Spleen (tissue), 11 donors: ENCODE results near the gene PLS1. TPM values are rescaled to one million over a fixed set of nuclear protein-coding genes. Genes with fewer than 3 reads are reported as not detected.
A peak's percentile ranks its signal among the peaks of the same experiment; 100 is the strongest.

Source experiments
- DNase-seq: peaks from one replicate; pipeline ENCODE4 v3.0.0-alpha.2; 2020
- H3K27ac ChIP-seq, 8 donors: fragments of 200-600 bp; sonication (generic) in 7 of 8; 1 replicate in 4 of 8; 2 replicates in 4 of 8; pipeline versions ENCODE4 v1.5.0 to v1.8.0; 2016 to 2021; ENCODE audit warnings: inconsistent platforms in 4 of 8, mild to moderate bottlenecking in 4 of 8, moderate library complexity in 1 of 8
- H3K27me3 ChIP-seq, 7 donors: fragments of 200-600 bp; sonication (generic) in 6 of 7; replicated peaks in 1 of 7; 1 replicate in 4 of 7; 2 replicates in 3 of 7; pipeline versions ENCODE4 v1.5.0 to v1.8.0; 2016 to 2021; ENCODE audit warnings: inconsistent platforms in 3 of 7, mild to moderate bottlenecking in 1 of 7
- H3K36me3 ChIP-seq, 6 donors: fragments of 200-600 bp; sonication (generic) in 5 of 6; 1 replicate in 4 of 6; 2 replicates in 2 of 6; pipeline versions ENCODE4 v1.5.0 to v1.8.0; 2016 to 2021; ENCODE audit warnings: inconsistent platforms in 2 of 6
- H3K4me1 ChIP-seq, 6 donors: fragments of 200-600 bp; sonication (generic) in 5 of 6; 1 replicate in 3 of 6; 2 replicates in 3 of 6; pipeline versions ENCODE4 v1.5.0 to v1.8.0; 2016 to 2021; ENCODE audit warnings: inconsistent platforms in 3 of 6
- H3K4me3 ChIP-seq, 8 donors: fragments of 200-600 bp; sonication (generic) in 7 of 8; 1 replicate in 4 of 8; 2 replicates in 4 of 8; pipeline versions ENCODE4 v1.5.0 to v1.8.0; 2016 to 2021; ENCODE audit warnings: inconsistent platforms in 4 of 8, mild to moderate bottlenecking in 4 of 8, moderate library complexity in 2 of 8
- H3K9me3 ChIP-seq, 8 donors: fragments of 200-600 bp; sonication (generic) in 7 of 8; 1 replicate in 4 of 8; 2 replicates in 4 of 8; pipeline versions ENCODE4 v1.5.0 to v1.8.0; 2016 to 2021; ENCODE audit warnings: inconsistent platforms in 4 of 8
- CTCF ChIP-seq, 11 experiments: fragments of 200-600 bp in 7 of 11; fragments of 450-650 bp in 4 of 11; sonication (generic) in 4 of 11; IDR thresholded peaks in 8 of 11; conservative IDR thresholded peaks in 3 of 11; 1 replicate in 7 of 11; 2 replicates in 4 of 11; pipeline versions ENCODE4 v1.4.0 to v1.8.0; 2016 to 2021; ENCODE audit warnings: antibody characterized with exemption in 11 of 11, inconsistent platforms in 4 of 11, mild to moderate bottlenecking in 1 of 11
- POLR2A ChIP-seq, 3 donors: fragments of 450-650 bp; IDR thresholded peaks; one replicate each; pipeline ENCODE4 v1.5.1; 2017; ENCODE audit warnings: antibody characterized with exemption in 3 of 3, mild to moderate bottlenecking in 1 of 3
- POLR2AphosphoS5 ChIP-seq, 3 donors: sonication (generic); formaldehyde crosslinking; IDR thresholded peaks; one replicate each; pipeline ENCODE4 v1.5.1; 2017; ENCODE audit warnings: antibody characterized with exemption in 3 of 3
- WGBS, 5 donors: extraction: QIAGEN DNeasy Blood & Tissue Kit in 3 of 5; methylation state at CpG; one replicate each; pipeline versions ENCODE4 v1.1.5 to v1.1.7; 2013 to 2018; 5-methylcytosine and 5-hydroxymethylcytosine counted together
- intact Hi-C: fragments of 100-400 bp; cut with DNase I; formaldehyde crosslinking; loops from one replicate; pipeline ENCODE4 v1.15.0; 2023; ENCODE audit warnings: low total_unique reads
- polyA plus RNA-seq, 3 donors: library from polyadenylated mRNA; stranded (reverse); fragments of 200-250 nt; gene quantifications; one replicate each; pipeline ENCODE4 v1.2.1, GENCODE V29; 2013
- total RNA-seq, 7 donors: library from RNA; depleted of rRNA in 3 of 7; stranded (reverse); fragments of >200 nt in 3 of 7; fragmentation: NEBNext Ultra II Directional in 4 of 7; extraction: Animal tissue kit (Norgen Biotek cat#: 25700) in 4 of 7; gene quantifications; one replicate each; pipeline versions ENCODE4 v1.1.0 to v1.2.1, GENCODE V29; 2016 to 2021
- donor health status: healthy with polysubstance abuse.
- donor health status: DM: no; HTN: no; CAD: no; lungs with moderate emphysema.
- donor health status: DM: no; HTN: no; CAD: no.
- donor health status: Bipolar disorder and iron deficiency.
- donor health status: healthy.
- donor health status: DM: no; HTN: no; CAD: no.
- donor health status: DM: yes; HTN: yes; CAD: no.

PLS1 gene
- total and polyA plus RNA-seq, 10 donors = 0.09 to 3.0 (median 1.2) TPM

- no peak overlapping the region for H3K27ac ChIP-seq
- H3K4me1 ChIP-seq = peaks cover 0 to 22% (median 14%) of the 10 kb centered on the region in 6 donors
- intact Hi-C loops = loop anchor here (10.0 kb wide), 1 partner anchor 130 kb away; the partner anchor contains the start of gene TRPC1
- H3K9me3 ChIP-seq = no peaks in the 10 kb centered on the region
- H3K27me3 ChIP-seq = no peaks in the 10 kb centered on the region
- TF ChIP-seq CTCF (IDR thresholded peaks at IDR 0.05 in 8 of 11, conservative IDR thresholded peaks at IDR 0.05 in 3 of 11) = no peak
- no peak for TF ChIP-seq POLR2A (IDR thresholded peaks at IDR 0.05)
- TF ChIP-seq POLR2AphosphoS5 (IDR thresholded peaks at IDR 0.05) = no peak
- WGBS, 5 donors = 24 to 48% (median 36%) methylated on average over 1 of the region's 1 CpG
- H3K36me3 ChIP-seq = no peaks in the 10 kb centered on the region
- DNase-seq = no peak
- peak overlapping the region in 2 of 8 donors; percentile 74 to 85 for H3K4me3 ChIP-seq
Measured at GRCh38 chr3:142595141-142595540, 1.1 kb upstream of the PLS1 start.

DNA sequence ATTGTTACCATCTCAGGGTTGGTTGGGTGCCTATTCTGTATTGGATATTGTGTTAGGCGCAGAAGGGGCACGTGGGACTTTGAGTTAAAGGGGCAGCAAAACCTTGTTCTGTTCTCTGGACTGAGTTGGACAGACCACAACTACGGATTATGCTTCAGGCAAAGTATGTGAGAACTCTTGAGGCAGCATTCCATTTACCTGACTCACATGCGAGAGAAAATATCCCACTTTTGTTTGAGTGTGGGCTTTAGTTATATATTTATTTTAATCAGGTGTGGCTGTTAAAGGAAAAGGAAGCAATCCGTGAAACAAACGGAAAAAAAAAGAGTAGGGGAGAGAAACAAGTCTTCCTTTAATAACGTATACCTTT, 627 bp upstream of the PLS1 start:
- H3K4me1 ChIP-seq = peaks cover 0 to 22% (median 14%) of the 10 kb centered on the region in 6 donors
- H3K27ac ChIP-seq = peak overlapping the region in 5 of 8 donors; percentile 2 to 70 (median 50)
- intact Hi-C loops = loop anchor here (10.0 kb wide), 1 partner anchor 129 kb away; the partner anchor contains the start of gene TRPC1
- H3K9me3 ChIP-seq = no peaks in the 10 kb centered on the region
- no peak for DNase-seq
- H3K36me3 ChIP-seq = no peaks in the 10 kb centered on the region
- H3K4me3 ChIP-seq = peak overlapping the region; percentile 47 to 85 (median 70)
- TF ChIP-seq CTCF (IDR thresholded peaks at IDR 0.05 in 8 of 11, conservative IDR thresholded peaks at IDR 0.05 in 3 of 11) (no peak), POLR2A (IDR thresholded peaks at IDR 0.05) (no peak), POLR2AphosphoS5 (IDR thresholded peaks at IDR 0.05) (no peak)
- H3K27me3 ChIP-seq = no peaks in the 10 kb centered on the region
- WGBS, 5 donors = 18 to 26% (median 19%) methylated on average over 7 of the region's 7 CpGs

GRCh38 chr3:142596726-142597088, 514 bp downstream of the PLS1 start:
- intact Hi-C loops = loop anchor here (10.0 kb wide), 1 partner anchor 128 kb away; the partner anchor contains the start of gene TRPC1
- no peaks in the 10 kb centered on the region for H3K9me3 ChIP-seq
- 11 to 22% (median 14%) methylated on average over 5 of the region's 5 CpGs for WGBS, 5 donors
- H3K36me3 ChIP-seq = no peaks in the 10 kb centered on the region
- DNase-seq = no peak
- H3K4me1 ChIP-seq = peaks cover 0 to 22% (median 14%) of the 10 kb centered on the region in 6 donors
- no peaks in the 10 kb centered on the region for H3K27me3 ChIP-seq
- H3K27ac ChIP-seq = peak overlapping the region in 6 of 8 donors; percentile 2 to 70 (median 35)
- TF ChIP-seq POLR2A (IDR thresholded peaks at IDR 0.05) (no peak), POLR2AphosphoS5 (IDR thresholded peaks at IDR 0.05) (no peak), CTCF (IDR thresholded peaks at IDR 0.05 in 8 of 11, conservative IDR thresholded peaks at IDR 0.05 in 3 of 11) (no peak)
- peak overlapping the region; percentile 47 to 85 (median 70) for H3K4me3 ChIP-seq

DNA sequence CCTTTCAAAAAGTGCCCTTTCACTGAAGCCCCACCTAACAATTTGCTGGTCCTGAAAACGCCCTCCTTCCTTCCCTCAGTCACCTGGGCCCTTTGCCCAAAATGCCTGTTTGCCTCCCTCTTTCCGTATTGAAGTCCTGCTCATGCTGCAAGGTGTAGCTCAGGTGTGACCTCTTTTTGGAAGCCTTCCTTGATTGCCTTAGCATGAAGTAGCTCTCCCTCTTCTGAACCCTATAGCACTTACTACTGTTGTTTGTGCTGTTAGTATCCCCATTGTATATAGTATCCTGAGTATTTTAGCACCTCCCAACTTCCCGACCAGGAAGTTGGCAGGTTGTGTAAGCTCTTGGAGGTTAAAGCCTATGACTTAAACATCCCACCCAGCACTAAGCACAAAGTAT, 1.7 kb downstream of the PLS1 start:
- Histone ChIP-seq H3K36me3 (no peaks in the 10 kb centered on the region), H3K27ac (no peak overlapping the region), H3K4me1 (peaks cover 0 to 22% (median 14%) of the 10 kb centered on the region in 6 donors), H3K9me3 (no peaks in the 10 kb centered on the region), H3K4me3 (no peak overlapping the region), H3K27me3 (no peaks in the 10 kb centered on the region)
- intact Hi-C loops = loop anchor here (10.0 kb wide), 1 partner anchor 127 kb away; the partner anchor contains the start of gene TRPC1
- 64 to 79% (median 75%) methylated on average over 3 of the region's 3 CpGs for WGBS, 5 donors
- TF ChIP-seq CTCF (IDR thresholded peaks at IDR 0.05 in 8 of 11, conservative IDR thresholded peaks at IDR 0.05 in 3 of 11) (no peak), POLR2AphosphoS5 (IDR thresholded peaks at IDR 0.05) (no peak), POLR2A (IDR thresholded peaks at IDR 0.05) (no peak)
- no peak for DNase-seq
